Measurements from ENCODE around the gene PLA1A. TPM values are rescaled to one million over a fixed set of nuclear protein-coding genes. Genes with fewer than 3 reads are reported as not detected.

The PLA1A gene
- total and polyA plus RNA-seq, 2 donors (not counting 3 experiments of a cell fraction or from before 2014, with no cell fraction given) = 0.07 TPM; not detected in 1

DNA sequence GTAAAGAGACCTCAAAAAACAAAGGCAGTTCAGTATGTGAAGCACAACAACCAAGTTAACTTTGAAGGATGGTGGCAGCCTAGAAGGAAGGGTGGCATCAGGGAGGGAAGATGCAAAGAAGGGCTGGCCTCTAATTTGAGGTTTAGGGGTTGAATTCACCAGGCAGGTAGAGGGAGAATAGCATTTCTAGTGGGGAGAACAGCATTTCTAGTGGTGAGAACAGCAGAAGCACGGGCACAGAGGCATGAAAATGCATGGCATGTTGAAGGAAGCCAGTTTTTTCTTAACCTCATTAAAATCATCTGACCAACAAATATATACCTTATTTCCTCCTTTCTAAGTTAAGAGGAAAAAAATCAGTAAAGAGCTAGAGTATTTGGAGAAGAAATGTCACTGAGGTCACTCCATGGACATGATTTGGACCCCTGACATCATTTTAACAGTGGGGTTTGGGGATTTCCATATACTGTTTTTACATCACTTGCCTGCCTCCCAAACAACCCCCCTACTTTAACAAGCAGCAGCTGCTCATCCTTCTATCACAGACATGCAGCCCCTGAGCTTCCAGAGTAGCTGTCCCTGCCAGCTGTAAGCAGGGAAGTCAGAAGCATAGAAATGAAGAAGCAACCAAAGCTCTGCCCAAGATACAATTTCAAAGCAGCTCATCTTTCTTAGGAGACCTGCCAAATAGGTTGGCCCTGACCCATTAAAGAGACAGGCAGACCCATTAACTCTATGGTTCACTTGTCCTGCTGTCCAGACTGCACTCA, 65.1 kb downstream of the PLA1A start:
- no peaks in the 10 kb centered on the region for H3K79me2 ChIP-seq (ENCODE audit: control insufficient read depth, insufficient read depth, low read length)
- no peak overlapping the region for H2AFZ ChIP-seq (ENCODE audit: low read depth, low read length)
- dilution Hi-C loops (cut with MboI; ENCODE audit: extremely low pct_ligation_motif_present, low sequenced_read_pairs) (no loop called here), intact Hi-C loops (cut with micrococcal nuclease) (no loop called here)
- TF ChIP-seq POLR2AphosphoS5 (IDR thresholded peaks at IDR 0.05; ENCODE audit: insufficient read depth, low read depth, low read length) (no peak), JUN (IDR thresholded peaks at IDR 0.05; ENCODE audit: borderline replicate concordance, insufficient read depth, insufficient read length, low read depth) (no peak), POLR2A (IDR thresholded peaks at IDR 0.05; ENCODE audit: low read depth, low read length) (no peak), EZH2 (IDR thresholded peaks at IDR 0.05; ENCODE audit: borderline replicate concordance, low read depth, low read length, severe bottlenecking) (no peak), GATA2 (IDR thresholded peaks at IDR 0.05; ENCODE audit: insufficient read depth, insufficient read length, low read depth, low read length) (no peak), MYC (IDR thresholded peaks at IDR 0.05; ENCODE audit: low read depth, low read length) (no peak), FOS (IDR thresholded peaks at IDR 0.05; ENCODE audit: borderline replicate concordance, insufficient read depth, low read length) (no peak)
- TF ChIP-seq, protein P1, sequence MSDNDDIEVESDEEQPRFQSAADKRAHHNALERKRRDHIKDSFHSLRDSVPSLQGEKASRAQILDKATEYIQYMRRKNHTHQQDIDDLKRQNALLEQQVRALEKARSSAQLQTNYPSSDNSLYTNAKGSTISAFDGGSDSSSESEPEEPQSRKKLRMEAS (IDR thresholded peaks at IDR 0.05; ENCODE audit: insufficient read depth, insufficient read length) = no peak
- TF ChIP-seq, protein P2, sequence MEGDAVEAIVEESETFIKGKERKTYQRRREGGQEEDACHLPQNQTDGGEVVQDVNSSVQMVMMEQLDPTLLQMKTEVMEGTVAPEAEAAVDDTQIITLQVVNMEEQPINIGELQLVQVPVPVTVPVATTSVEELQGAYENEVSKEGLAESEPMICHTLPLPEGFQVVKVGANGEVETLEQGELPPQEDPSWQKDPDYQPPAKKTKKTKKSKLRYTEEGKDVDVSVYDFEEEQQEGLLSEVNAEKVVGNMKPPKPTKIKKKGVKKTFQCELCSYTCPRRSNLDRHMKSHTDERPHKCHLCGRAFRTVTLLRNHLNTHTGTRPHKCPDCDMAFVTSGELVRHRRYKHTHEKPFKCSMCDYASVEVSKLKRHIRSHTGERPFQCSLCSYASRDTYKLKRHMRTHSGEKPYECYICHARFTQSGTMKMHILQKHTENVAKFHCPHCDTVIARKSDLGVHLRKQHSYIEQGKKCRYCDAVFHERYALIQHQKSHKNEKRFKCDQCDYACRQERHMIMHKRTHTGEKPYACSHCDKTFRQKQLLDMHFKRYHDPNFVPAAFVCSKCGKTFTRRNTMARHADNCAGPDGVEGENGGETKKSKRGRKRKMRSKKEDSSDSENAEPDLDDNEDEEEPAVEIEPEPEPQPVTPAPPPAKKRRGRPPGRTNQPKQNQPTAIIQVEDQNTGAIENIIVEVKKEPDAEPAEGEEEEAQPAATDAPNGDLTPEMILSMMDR (IDR thresholded peaks at IDR 0.05; ENCODE audit: extremely low read depth in 1 of 2, insufficient read depth in 1 of 2, low read depth in 1 of 2, low read length in 2 of 2) = no peak
- H3K4me2 ChIP-seq (ENCODE audit: insufficient read depth, low read length) = no peak overlapping the region
- H3K27me3 ChIP-seq (ENCODE audit: control insufficient read depth in 2 of 2, insufficient read depth in 2 of 2, low read length in 2 of 2) = no peaks in the 10 kb centered on the region
- H3K9me1 ChIP-seq (replicated peaks; ENCODE audit: control insufficient read depth, extremely low read depth, insufficient read depth, low read length) = no peaks in the 10 kb centered on the region
- H3K4me1 ChIP-seq (ENCODE audit: control insufficient read depth, extremely low read depth, insufficient read depth, low read length) = no peaks in the 10 kb centered on the region
- no peaks in the 10 kb centered on the region for H3K9me3 ChIP-seq (replicated peaks; ENCODE audit: control insufficient read depth, insufficient read depth, low read length)
- ChIA-PET CTCF (interaction anchor here (0.7 to 2.0 kb wide), 7 partner anchors 10 to 138 kb away, joined by 3 to 6 read pairs (median 4); no protein-coding TSS in a partner anchor), POLR2A (interaction anchor here (0.6 kb wide), 1 partner anchor 12 kb away, joined by 4 read pairs; no protein-coding TSS in a partner anchor)
- no peak overlapping the region for H3K9ac ChIP-seq (replicated peaks; ENCODE audit: extremely low read depth, insufficient read depth, low read length)
- DNase-seq (ENCODE audit: low read depth, low spot score) (no peak), FAIRE-seq (no peak)
- no peaks in the 10 kb centered on the region for H4K20me1 ChIP-seq (replicated peaks; ENCODE audit: control insufficient read depth, extremely low read depth, insufficient read depth, low read length)
- no peak overlapping the region for H3K4me3 ChIP-seq (replicated peaks in 1 of 3; ENCODE audit: insufficient read depth in 1 of 3, low read depth in 1 of 3, low read length in 3 of 3)
- H3K27ac ChIP-seq (ENCODE audit: insufficient read depth, low read depth, low read length) = no peak overlapping the region
- no TSS peak for BruUV-seq (replicated peaks)
- H3K36me3 ChIP-seq (ENCODE audit: control insufficient read depth in 2 of 2, extremely low read depth in 1 of 2, insufficient read depth in 2 of 2, low read length in 2 of 2) = no peaks in the 10 kb centered on the region

All from endothelial cell of umbilical vein (primary cell).